WERI-Rb-1 (cell line): Measurements from ENCODE around the gene LRPAP1.
A peak's percentile ranks its signal among the peaks of the same experiment; 100 is the strongest.
"Not testable (repeated sequence)": the region's sequence is repeated elsewhere in the genome, so short reads cannot be mapped to it uniquely, and the experiment has no call there.

Experiments
- DNase-seq: peaks from one replicate; pipeline ENCODE4 v3.0.0-alpha.2; 2020
- H3K27ac ChIP-seq: fragments of 250-450 bp; sonication (Bioruptor Pico); 2 replicates; pipeline ENCODE4 v1.5.1; 2020; ENCODE audit warnings: mild to moderate bottlenecking, moderate library complexity
- H3K27me3 ChIP-seq: fragments of 250-450 bp; sonication (Bioruptor Pico); 2 replicates; pipeline ENCODE4 v1.5.1; 2021; ENCODE audit warnings: mild to moderate bottlenecking, low read depth, moderate library complexity; ENCODE audit not compliant: insufficient read depth, severe bottlenecking
- H3K36me3 ChIP-seq: fragments of 250-450 bp; sonication (Bioruptor Pico); 2 replicates; pipeline ENCODE4 v1.5.1; 2020; ENCODE audit warnings: mild to moderate bottlenecking, moderate library complexity
- H3K4me3 ChIP-seq: 2 replicates; pipeline ENCODE4 v1.5.1; 2011; ENCODE audit warnings: low read depth, mild to moderate bottlenecking, control low read depth, low read length
- H3K9me3 ChIP-seq: fragments of 250-450 bp; sonication (Bioruptor Pico); 2 replicates; pipeline ENCODE4 v1.5.1; 2021; ENCODE audit warnings: mild to moderate bottlenecking, moderate library complexity; ENCODE audit not compliant: severe bottlenecking
- TF ChIP-seq, protein P1 (sequence below): IDR thresholded peaks from 2 replicates; pipeline ENCODE4 v1.5.1; 2011; ENCODE audit warnings: low read depth, mild to moderate bottlenecking, control low read depth, inconsistent platforms, low read length

The LRPAP1 gene

DNA sequence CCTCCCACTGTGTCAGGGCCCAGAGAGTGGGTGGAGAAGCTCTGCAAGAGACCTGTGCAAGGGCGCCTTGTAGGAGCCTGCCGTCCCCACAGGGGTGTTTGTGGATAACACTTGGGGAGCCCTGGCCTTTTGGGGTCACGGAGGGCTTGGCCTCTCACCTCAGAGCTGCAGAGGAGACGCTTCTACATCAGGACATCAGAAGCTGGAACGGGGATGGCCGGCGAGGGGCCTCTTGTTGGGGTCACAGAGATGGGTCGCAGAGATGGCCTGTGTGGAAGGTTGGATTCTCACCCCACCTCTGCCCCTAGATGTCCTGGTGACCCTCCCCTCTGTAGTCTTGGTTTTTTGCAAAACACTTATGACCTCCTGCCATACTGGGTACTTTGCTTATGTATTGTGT, 13.1 kb upstream of the LRPAP1 start:
- H3K9me3 ChIP-seq, H3K27ac ChIP-seq, H3K36me3 ChIP-seq: not testable (repeated sequence)

DNA sequence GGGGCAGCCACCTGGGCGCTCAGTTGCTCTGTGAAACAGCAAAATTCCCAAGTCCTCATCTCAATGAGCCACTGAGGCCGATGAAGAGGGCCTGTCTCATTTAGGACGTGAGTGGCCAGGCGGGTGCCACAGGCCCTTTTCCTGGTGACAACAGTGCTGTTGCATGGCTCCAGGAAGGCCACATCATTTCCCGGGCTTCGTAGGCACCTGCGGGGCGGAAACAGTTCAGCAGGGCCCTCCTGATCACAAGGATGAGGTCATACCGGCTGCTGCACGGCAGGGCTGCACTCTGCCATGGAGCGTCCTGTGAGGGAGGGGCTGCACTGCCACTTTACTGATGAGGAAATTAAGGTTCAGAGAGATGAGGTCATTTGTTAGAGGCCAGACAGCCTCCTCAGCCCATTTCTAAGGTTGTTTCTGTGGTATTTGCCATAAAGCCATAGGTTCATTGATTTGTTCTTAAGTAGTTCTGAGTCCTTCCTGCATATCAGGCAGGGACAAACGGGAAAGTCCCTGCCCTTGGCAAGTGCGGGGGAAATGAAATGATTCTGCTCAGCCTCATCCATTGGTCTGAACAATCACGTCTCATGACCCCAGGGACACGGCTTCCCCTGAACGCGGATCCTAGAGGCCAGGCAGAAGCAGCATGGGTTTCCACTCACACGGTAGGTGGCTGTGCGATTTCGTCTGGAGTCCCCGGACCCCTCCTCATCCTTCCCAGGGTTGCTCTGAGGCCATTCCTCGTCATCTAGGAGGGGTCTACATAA, 12.2 kb upstream of the LRPAP1 start:
- H3K4me3 ChIP-seq, H3K9me3 ChIP-seq, DNase-seq: not testable (repeated sequence)

More for the DNA sequence above, 13.1 kb upstream of the LRPAP1 start:
- H3K27me3 ChIP-seq, DNase-seq, H3K4me3 ChIP-seq: not testable (repeated sequence)

DNA sequence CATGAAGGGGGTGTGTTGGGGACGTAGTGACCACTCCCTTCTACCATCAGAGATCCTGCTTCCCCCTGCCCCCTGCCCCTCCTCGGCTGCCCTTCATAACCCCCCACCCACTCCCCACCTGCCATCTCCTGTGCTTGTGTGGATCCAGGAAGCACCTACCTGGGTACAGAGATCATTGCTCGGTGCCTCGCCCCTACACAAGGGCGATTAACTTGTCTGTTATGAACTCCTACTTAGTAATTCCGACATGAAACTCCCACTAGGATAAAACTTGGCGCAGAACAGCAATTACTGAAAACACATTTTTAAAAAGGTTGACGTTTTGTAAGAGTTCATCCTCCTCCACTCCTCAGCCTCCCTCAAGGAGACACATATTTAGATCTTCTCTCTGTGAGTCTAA, 11.2 kb upstream of the LRPAP1 start:
- not testable (repeated sequence) for H3K9me3 ChIP-seq, H3K36me3 ChIP-seq, H3K27me3 ChIP-seq, H3K27ac ChIP-seq, DNase-seq, H3K4me3 ChIP-seq

More for the DNA sequence above, 12.2 kb upstream of the LRPAP1 start:
- not testable (repeated sequence) for H3K27me3 ChIP-seq, H3K36me3 ChIP-seq, H3K27ac ChIP-seq

DNA sequence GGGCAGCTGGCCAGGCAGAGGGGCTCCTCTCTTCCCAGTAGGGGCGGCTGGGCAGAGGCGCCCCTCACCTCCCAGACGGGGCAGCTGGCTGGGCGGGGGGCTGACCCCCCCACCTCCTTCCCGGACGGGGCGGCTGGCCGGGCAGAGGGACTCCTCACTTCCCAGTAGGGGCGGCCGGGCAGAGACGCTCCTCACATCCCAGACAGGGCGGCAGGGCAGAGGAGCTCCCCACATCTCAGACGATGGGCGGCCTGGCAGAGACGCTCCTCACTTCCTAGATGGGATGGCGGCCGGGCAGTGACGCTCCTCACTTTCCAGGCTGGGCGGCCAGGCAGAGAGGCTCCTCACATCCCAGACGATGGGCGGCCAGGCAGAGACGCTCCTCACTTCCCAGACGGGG, 6.7 kb upstream of the LRPAP1 start:
- not testable (repeated sequence) for H3K27me3 ChIP-seq

DNA sequence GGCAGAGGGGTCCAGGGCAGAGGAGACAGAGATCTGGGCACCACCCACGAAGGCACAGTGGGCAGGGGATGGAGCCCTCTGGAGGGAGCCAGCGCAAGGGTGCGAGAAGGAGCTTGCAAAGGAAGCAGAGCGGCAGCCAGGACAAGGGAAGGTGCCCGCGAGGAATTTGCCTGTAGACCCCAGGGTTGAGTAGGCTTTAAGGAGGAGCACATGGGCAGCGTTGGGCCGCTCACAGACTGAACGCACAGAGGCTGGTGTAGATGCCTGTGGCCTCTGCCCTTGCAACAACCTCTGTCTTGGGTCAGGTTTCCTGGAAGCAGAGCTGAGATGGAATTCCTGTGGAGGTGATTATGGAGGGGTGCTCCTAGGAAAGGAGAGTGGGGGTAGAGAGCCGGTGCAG, 3.6 kb upstream of the LRPAP1 start:
- not testable (repeated sequence) for H3K4me3 ChIP-seq, H3K27me3 ChIP-seq, DNase-seq, H3K9me3 ChIP-seq, H3K36me3 ChIP-seq, H3K27ac ChIP-seq

More for the DNA sequence above, 6.7 kb upstream of the LRPAP1 start:
- H3K4me3 ChIP-seq, H3K9me3 ChIP-seq, H3K36me3 ChIP-seq, H3K27ac ChIP-seq, DNase-seq: not testable (repeated sequence)

DNA sequence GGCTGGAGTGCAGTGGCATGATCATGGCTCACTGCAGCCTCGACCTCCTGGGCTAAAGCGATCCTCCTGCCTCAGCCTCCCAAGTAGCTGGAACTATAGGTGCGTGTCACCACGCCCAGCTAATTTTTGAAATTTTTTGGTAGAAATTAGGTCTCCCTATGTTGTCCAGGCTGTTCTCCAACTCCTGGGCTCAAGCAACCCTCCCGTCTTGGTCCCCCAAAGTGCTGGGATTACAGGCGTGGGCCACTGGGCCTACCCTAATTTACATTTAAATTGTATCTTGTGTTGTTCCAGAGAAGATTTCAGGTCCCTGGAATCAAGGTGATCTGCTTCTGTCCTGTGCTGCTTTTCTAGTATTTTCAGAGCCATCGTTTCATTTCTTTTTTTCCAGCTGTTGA, 1.2 kb upstream of the LRPAP1 start:
- Histone ChIP-seq H3K27me3 (no peaks in the 10 kb centered on the region), H3K4me3 (no peak overlapping the region), H3K9me3 (no peaks in the 10 kb centered on the region), H3K36me3 (peaks cover 22% of the 10 kb centered on the region), H3K27ac (no peak overlapping the region)
- TF ChIP-seq, protein P1, sequence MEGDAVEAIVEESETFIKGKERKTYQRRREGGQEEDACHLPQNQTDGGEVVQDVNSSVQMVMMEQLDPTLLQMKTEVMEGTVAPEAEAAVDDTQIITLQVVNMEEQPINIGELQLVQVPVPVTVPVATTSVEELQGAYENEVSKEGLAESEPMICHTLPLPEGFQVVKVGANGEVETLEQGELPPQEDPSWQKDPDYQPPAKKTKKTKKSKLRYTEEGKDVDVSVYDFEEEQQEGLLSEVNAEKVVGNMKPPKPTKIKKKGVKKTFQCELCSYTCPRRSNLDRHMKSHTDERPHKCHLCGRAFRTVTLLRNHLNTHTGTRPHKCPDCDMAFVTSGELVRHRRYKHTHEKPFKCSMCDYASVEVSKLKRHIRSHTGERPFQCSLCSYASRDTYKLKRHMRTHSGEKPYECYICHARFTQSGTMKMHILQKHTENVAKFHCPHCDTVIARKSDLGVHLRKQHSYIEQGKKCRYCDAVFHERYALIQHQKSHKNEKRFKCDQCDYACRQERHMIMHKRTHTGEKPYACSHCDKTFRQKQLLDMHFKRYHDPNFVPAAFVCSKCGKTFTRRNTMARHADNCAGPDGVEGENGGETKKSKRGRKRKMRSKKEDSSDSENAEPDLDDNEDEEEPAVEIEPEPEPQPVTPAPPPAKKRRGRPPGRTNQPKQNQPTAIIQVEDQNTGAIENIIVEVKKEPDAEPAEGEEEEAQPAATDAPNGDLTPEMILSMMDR = no peak
- DNase-seq = no peak

DNA sequence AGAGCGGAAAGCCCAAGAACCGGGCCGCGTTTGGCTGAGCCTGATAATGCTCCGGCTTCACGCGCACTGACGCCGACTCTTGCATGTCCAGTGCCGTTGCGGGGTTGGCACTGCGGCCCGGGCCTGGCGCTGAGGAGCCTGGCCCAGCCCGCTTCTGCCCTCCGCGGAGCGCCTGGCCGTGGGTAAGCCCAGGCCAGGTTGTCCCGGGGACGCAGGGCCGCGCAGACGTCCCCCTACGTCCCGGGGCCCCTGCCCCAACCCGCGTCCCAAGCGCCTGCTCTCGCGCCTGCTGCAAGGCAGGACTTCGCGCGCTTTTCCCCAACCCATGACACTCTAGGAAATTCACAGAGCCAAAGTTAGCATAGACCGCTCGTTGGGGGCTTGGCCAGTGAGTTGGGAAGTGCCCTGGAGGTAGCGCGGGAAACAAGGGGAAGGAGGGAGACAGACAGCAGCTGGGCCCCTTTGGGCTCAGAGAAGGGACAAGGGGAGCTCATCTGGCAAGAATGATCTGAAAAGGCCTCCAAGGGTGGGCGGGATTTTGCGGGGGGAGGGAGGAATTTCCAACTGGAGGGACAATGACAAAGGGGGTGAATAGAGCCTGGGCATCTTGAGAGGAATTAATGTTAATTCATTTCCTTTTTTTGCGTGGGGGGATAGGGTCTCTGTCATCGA, 665 bp upstream of the LRPAP1 start:
- Histone ChIP-seq H3K9me3 (no peaks in the 10 kb centered on the region), H3K4me3 (peak overlapping the region; percentile 37), H3K36me3 (peaks cover 28% of the 10 kb centered on the region), H3K27ac (peak overlapping the region; percentile 42), H3K27me3 (no peaks in the 10 kb centered on the region)
- TF ChIP-seq, protein P1 = no peak
- no peak for DNase-seq

DNA sequence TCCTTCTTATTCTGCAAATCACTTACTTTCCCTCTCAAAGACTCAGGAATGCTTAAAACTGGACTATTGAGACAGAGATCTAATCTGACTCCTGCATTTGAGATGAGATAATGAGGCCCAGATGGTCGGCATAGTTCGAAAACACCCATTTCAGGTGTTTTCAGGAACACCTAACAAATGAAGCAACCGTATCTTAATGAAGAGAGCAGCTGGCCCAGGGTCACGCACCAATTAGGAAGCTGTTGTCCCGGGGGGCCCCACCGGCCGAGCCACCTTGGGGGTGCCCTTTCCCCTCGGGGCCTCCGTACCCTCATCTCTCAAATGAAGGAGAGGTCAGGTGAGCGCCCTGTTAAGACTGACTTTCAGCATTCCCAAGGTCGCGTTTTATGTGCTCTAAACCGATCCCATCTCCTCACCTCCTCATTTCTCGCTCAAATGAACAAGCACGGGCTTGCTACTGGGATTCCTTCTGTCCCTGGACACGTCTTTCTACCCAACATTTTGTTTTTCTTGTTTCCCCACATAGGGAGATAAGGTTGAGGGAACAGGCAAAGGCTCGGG, 824 bp downstream of the LRPAP1 start:
- no peaks in the 10 kb centered on the region for H3K9me3 ChIP-seq
- peak overlapping the region; percentile 75 for H3K4me3 ChIP-seq
- H3K36me3 ChIP-seq = peaks cover 31% of the 10 kb centered on the region
- DNase-seq = no peak
- H3K27me3 ChIP-seq = no peaks in the 10 kb centered on the region
- H3K27ac ChIP-seq = peak overlapping the region; percentile 87
- TF ChIP-seq, protein P1 = no peak
